ENCODE measurements around the gene ODAD4. TPM values are rescaled to one million over a fixed set of nuclear protein-coding genes. Genes with fewer than 3 reads are reported as not detected.

The ODAD4 gene
- total RNA-seq, 1 experiment from 2014 or later, result 0.98 TPM

DNA sequence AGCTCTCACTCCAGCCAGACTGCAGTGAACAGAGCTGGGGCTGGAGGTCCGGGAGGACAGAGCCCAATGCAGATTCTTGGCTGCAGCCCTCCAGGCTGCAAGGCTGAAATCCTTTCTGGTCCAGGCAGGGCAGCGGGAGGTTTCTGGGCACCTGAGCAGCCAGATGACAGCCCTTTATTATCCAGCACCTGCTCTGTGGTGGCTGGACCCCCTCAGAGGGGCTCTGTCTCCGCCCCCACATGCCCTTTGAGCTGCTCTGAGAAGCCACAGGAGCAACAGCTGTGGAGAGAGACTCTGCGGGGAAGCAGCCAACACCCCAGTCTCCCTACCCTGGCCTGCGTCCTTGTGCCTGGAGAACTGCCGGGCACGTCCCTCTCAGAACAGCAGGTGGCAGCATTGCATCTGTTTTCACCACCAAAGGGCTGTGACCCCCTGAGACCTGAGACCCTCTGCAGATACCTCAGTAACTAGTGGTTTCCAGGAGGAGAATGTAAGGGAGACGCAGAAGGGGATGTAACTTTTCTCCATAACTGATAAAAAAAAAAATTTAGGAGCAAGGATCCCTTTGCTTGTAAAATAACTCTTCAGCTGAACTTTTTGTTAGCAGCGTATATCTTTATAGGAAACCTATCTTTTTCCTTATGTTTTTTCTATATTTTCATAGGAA, 32.5 kb downstream of the ODAD4 start:
- peak; percentile 76 for DNase-seq (ENCODE audit: low read depth, low spot score)
- in situ Hi-C loops (cut with HindIII; ENCODE audit: low pct_unique_long_range_greater_than_20kb, low sequenced_read_pairs), result no loop called here

DNA sequence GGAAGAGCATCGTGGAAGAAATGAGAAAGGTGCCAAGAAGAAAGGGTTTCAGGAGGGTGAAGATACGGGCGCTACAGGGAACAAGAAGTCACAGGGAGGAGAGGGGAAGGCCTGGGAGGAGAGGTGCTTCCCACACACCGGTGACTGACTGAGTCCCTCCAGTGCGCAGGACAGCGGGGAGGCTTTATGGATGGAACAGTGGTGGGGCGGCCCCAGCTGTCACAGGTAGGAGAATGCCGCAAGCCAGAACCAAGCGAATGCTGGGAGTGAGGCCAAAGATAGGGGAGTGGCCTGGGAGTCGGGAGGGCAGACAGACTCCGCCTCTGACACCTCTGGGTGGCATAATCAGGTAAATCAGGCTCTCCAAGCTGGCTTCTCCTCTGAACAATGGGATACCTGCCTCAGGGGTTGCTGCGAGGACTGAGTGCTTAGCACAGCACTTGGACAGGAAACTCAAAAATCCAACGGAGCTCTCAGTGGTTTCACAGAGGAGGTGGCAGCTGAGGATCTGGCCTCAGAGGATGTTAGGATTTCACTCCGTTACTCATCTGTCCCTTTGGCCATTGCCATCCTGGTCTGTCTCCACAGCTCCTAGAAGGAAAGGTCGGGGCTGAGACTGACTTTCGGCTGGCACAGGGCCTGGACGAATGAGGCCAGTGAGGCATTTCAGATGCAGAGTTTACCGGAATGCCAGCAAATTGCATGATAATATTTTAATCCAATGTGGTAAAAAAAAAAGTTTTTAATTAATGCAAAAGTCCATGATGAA, 35.5 kb downstream of the ODAD4 start:
- peak; percentile 43 for DNase-seq (ENCODE audit: low read depth, low spot score)
- in situ Hi-C loops (cut with HindIII; ENCODE audit: low pct_unique_long_range_greater_than_20kb, low sequenced_read_pairs), result no loop called here

DNA sequence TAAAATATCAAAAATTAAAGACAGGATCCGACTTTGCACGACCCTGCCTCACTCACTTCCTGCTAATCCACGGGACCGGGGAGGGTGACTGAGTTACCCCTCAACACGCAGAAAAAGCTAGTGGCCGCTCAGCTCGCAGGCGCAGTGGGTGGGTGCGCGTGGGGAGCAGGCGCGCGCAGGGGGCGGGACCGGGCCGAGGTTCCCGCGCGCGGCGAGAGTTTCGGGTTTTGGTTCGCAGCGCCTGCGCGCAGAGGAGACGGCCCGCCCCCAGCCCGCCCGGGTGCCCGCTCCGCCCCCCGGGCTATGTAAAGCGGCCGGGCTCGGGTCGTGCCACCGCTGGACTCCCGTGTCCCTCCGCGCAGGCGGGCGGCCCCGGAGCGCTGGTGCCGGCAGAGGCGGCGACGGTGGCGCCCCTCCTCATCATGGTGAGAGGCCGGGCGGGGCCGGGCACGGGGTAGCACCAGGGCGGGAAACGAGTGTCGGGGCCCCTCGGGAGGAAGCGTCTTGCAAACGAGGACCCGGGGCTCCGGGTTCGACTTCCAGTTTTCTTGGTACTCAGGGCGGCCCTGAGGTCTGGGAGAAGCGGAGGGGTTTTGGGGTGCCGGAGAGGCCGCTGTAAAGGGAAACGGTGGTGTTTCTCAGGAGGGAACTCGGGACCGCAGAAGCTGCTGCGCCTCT, 36.2 kb downstream of the ODAD4 start, which contains the start of gene CNP:
Gene CNP, plus strand, starts transcription at position 333 of the 678 bp plus-strand sequence. Its CDS starts 90 bp downstream, at position 423.
- in situ Hi-C loops (cut with HindIII; ENCODE audit: low pct_unique_long_range_greater_than_20kb, low sequenced_read_pairs), result no loop called here
- peak; percentile 86 for DNase-seq (ENCODE audit: low read depth, low spot score)

DNA sequence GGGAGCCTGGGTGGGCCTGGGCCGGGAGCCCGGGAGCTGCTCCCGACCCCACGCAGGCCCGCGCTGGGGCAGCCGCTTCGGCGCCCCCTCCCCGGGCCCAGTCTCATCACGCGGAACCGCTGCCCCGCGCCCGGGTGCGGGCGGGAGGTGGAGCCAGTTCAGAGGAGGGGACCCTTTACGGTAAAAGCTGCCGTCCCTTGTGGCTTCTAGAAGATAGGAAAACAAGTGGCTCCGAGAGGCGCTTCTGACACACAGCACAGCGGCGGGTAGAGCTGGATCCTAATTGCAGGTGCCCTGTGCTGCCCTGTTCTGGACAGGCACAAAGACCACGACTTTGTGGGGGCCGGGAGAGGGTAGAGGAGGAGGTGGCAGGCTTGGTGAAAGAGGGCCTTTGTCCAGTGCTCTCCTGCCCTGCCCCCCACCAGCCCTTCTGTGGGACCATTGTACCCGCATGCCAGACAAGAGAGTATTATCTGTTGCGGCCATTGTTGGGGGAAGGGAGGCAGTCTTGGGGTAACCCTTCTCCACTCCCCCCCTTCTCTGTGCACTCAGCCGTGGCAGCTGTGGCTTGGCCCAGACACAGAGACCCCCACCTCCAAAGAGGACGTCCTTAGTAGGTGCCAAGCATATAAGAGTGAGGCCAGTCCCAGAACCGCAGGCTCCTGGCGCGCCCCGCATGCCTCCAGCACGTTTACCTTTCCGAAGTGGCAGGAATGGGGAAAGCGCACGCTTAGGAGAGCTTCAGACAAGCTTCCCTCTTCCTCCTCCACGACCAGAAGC, 36.9 kb downstream of the ODAD4 start:
- peak; percentile 83 for DNase-seq (ENCODE audit: low read depth, low spot score)
- in situ Hi-C loops (cut with HindIII; ENCODE audit: low pct_unique_long_range_greater_than_20kb, low sequenced_read_pairs), result no loop called here

DNA sequence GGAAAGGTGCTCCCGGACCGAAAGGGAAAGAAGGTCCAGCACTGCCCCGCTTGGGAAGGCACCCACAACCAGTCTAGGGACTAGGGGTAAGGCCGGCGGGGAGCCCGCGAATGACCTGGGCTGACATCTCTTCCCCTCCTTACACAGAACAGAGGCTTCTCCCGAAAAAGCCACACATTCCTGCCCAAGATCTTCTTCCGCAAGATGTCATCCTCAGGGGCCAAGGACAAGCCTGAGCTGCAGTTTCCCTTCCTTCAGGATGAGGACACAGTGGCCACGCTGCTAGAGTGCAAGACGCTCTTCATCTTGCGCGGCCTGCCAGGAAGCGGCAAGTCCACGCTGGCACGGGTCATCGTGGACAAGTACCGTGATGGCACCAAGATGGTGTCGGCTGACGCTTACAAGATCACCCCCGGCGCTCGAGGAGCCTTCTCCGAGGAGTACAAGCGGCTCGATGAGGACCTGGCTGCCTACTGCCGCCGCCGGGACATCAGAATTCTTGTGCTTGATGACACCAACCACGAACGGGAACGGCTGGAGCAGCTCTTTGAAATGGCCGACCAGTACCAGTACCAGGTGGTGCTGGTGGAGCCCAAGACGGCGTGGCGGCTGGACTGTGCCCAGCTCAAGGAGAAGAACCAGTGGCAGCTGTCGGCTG, 37.6 kb downstream of the ODAD4 start:
- in situ Hi-C loops (cut with HindIII; ENCODE audit: low pct_unique_long_range_greater_than_20kb, low sequenced_read_pairs), result no loop called here
- no peak for DNase-seq (ENCODE audit: low read depth, low spot score)

DNA sequence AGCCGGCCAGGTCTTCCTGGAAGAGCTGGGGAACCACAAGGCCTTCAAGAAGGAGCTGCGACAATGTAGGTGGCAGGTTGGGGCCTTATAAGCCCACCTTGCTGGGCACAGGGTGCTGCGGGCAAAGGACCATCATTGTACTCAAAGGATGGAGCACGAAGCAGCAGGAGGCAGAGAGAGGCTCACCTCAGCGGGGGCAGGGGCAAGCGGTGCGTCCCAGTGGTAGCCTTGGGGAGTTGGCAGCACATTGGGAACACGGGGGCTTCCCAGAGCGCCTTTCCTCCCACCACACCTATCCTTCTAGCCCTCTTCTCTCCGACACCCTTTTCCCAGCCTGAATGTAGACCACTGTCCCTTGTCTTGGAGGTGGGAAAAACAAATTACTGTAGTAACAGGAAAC, 38.3 kb downstream of the ODAD4 start:
- no peak for DNase-seq (ENCODE audit: low read depth, low spot score)
- in situ Hi-C loops (cut with HindIII; ENCODE audit: low pct_unique_long_range_greater_than_20kb, low sequenced_read_pairs), result no loop called here

DNA sequence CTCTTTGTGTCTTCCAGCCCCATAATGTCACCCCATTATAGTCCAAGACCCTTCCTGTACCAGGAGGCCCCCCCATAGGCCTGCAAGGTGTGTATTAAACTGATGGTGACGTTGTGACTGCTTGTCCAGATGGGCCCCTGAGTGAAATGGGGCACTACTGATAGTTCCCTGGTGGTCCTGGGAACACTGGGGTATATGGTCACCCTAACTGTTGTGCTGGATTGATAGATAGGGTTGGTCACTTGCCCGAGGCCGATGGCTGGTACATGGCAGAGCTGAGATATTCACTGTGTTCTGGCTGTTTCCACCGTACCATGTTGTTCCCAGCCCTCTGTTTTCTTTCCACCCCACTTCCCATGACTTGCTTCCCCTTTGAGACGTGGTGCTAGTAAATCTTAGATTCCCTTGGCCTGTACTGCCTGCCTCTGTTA, 40.5 kb downstream of the ODAD4 start:
- in situ Hi-C loops (cut with HindIII; ENCODE audit: low pct_unique_long_range_greater_than_20kb, low sequenced_read_pairs), result no loop called here
- no peak for DNase-seq (ENCODE audit: low read depth, low spot score)

DNA sequence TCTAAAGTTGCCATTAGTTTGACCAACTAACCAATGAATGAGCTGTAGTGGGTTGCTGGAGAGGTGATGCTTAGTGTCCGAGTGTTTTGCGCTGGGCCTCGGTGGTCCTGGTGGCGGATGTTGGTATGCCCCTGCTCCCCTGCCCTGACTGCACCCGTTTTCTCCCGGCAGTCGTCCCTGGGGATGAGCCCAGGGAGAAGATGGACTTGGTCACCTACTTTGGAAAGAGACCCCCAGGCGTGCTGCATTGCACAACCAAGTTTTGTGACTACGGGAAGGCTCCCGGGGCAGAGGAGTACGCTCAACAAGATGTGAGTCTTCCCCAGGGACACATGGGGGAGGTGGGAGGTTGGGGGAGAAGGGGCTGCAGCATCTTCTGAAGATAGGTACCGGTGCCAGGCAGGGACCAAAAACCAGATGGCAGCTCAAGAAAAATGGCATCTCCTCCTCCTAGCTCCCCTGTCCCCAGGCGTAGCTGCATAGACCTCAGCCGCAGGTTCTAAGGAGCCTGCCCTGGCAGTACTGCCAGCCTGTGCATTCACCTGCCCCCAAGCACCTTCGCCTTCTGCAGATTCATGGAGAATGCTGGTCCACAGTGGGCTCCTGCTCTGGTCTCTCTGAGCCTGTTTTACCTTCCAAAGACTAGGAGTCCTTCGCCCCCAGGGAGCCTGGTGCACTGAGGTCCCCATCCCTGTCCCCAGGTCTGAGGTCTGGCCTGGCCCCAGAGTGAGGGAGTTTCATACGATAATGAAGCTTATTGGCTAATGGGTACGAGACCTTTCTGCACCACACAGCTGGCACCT, 41.5 kb downstream of the ODAD4 start:
- no peak for DNase-seq (ENCODE audit: low read depth, low spot score)
- in situ Hi-C loops (cut with HindIII; ENCODE audit: low pct_unique_long_range_greater_than_20kb, low sequenced_read_pairs), result no loop called here

DNA sequence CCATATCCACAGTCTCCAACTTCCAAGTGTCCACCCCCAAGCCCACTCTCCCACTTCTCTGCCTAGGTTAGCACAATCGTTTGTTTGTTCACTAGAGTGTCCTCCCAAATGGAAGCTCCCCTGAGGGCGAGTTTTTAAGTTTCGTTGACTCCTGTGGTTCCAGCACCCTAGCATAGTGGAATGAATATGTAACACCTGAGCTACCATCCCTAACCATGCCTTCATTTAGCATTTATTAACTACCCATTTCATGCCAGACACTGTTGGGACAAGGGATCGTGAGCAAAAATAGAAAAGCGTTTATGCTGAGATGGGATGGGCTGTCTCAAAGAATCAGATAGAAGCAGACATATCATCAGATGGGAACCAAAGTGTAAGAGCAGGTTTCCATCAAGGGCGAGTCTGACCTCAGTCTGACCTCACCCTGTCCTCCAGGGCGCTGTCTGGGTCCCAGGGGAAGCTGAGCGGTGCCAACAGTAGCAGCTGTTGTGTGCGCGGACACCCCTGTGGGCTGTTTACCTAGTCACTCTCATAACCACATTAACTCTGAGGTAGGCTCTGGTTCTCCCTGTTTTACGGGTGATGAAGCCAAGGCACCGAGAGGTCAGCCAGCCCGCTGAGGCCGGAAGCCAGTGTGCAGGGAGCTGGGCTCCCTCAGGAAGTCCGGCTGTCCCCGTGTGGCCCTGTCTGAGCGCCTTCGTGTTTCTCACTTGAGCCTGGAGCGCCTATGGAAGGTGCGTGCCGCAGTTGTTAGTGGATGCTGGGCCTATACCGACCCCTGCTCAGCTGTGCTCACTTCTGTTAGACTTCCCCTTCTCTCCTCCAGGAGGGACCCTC, 42.4 kb downstream of the ODAD4 start:
- in situ Hi-C loops (cut with HindIII; ENCODE audit: low pct_unique_long_range_greater_than_20kb, low sequenced_read_pairs), result no loop called here
- DNase-seq (ENCODE audit: low read depth, low spot score), result no peak

DNA sequence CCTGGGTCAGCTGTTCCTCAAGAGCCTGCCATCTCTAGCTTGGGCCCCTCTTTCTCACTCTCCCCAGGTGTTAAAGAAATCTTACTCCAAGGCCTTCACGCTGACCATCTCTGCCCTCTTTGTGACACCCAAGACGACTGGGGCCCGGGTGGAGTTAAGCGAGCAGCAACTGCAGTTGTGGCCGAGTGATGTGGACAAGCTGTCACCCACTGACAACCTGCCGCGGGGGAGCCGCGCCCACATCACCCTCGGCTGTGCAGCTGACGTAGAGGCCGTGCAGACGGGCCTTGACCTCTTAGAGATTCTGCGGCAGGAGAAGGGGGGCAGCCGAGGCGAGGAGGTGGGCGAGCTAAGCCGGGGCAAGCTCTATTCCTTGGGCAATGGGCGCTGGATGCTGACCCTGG, 43.0 kb downstream of the ODAD4 start:
- no peak for DNase-seq (ENCODE audit: low read depth, low spot score)
- in situ Hi-C loops (cut with HindIII; ENCODE audit: low pct_unique_long_range_greater_than_20kb, low sequenced_read_pairs), result no loop called here

DNA sequence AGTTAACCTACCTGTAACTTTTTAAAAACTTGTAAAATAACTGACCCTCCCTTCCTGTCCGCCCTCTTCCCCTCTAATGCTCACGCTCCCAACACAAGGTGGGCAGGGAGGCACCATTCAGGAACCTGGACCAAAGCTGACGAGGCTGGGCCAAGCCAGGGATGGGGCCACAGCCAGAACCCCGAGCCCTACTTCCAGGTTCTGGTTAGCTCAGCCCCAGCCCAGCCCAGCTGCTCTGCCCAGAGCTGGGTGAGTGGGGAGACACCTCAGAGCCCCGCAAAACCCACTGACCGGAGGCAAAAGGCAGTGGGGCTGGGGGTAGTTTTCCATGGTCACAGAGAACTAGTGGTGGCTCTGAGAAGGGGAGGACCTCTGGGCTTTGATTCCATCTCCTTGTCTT, 43.6 kb downstream of the ODAD4 start:
- no peak for DNase-seq (ENCODE audit: low read depth, low spot score)
- in situ Hi-C loops (cut with HindIII; ENCODE audit: low pct_unique_long_range_greater_than_20kb, low sequenced_read_pairs), result no loop called here

DNA sequence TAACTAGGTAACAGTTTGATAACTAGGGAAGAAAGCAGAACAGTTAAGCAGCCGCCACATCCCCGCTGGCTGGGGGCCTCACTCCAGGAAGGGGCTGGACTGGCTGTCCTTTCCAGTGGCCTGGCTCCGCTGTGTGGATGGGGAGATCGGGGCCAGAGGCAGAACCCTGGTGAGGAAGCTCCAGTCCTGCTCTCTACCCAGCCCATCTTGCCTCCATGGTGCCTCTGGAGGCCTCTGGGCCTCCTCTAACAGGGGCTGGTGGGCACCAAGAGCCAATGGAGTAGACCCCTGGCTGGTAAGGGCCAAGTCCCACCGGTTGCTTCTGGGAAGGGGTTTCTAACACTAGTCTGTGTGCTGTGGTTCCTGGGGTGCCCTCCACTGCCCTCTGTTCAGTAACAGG, 44.2 kb downstream of the ODAD4 start:
- in situ Hi-C loops (cut with HindIII; ENCODE audit: low pct_unique_long_range_greater_than_20kb, low sequenced_read_pairs), result no loop called here
- DNase-seq (ENCODE audit: low read depth, low spot score), result no peak

DNA sequence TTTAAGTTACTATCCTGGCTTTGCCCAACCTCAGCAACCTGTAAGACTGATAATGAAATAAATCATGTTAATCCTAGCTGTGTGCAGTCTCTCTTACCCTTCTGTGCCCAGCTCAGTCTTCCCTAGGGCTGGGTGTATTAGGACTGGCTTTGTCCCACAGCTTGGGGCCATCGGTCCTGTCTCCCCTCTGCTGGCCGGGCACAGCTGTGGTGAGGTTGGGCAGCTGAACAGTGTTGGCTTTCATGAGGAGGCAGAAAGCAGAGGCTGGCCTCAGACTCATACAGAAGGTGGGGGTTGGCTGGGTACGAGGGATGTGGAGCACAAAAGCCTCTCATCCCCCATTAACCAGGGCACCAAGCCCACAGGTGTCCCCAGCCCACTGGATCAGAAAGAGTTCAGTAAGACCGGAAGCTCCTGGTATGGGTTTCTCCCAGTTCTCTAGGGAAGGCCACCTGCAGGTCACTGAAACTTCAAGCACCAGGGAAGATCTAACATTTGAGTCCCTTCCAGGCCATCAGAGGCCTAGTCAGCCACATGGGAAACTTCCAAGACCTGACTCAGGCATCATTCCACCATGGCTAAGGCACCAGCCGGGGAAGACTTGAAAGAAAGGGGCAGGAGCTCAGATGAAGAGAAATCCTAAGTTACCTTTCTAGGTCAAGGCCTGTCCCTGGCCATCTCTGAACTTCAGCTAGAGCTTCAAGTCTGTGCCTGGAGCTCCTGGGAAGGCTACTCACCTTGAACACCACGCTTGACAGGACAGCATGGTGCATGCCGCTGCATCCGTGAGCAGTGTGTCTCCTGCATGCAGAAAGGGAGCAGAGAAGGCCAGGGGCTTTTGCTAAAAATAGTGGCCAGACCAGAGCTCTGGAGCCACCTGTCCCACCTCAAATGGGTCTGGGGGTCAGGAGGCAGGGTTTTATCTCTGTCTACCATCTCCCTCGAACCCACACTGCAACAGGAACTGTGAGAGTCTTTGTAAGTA, 45.0 kb downstream of the ODAD4 start:
- DNase-seq (ENCODE audit: low read depth, low spot score), result no peak
- in situ Hi-C loops (cut with HindIII; ENCODE audit: low pct_unique_long_range_greater_than_20kb, low sequenced_read_pairs), result no loop called here

DNA sequence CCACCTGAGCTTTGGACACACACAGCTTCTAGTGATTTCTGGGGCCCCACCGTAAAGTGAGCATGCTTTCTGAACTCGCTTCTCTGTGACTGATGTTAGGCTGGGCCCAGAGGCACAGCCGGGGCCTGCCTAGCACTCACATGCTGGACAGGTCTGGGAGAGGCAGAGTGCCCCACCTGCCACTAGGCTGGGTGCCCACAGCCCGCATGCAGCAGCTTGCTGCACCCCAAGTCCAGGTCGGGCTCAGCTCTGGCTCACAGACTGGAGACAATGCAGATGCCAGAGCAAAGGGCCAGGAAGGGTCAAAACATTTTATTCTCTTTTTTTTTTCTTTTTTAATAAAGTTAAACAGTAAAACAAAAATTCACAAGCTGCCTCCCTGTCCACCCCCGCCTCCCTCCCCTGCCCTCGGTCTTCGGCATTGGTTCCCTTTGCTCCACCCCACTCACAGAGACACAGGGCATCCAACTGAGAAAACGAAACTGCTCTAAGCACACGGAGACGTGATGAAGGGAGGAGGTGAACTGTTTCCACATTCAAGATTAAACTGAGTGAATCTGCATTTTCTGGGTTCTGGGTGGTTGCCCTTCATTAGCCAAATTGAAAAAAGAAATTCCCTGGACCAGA, 45.8 kb downstream of the ODAD4 start:
- in situ Hi-C loops (cut with HindIII; ENCODE audit: low pct_unique_long_range_greater_than_20kb, low sequenced_read_pairs), result no loop called here
- no peak for DNase-seq (ENCODE audit: low read depth, low spot score)
